ENCODE measurements around the gene CRELD2.

CRELD2 gene

GRCh38 chr22:49936973-49937757 is 18.7 kb downstream of the CRELD2 start:
- H3K4me3 ChIP-seq (ENCODE audit: control insufficient read depth, low read depth, low read length), result no peak overlapping the region
- no peak for DNase-seq (ENCODE audit: low read depth)
- TF ChIP-seq CTCF (conservative IDR thresholded peaks at IDR 0.05; ENCODE audit: control insufficient read depth, insufficient read depth, low read depth, low read length), result no peak

- H3K4me3 ChIP-seq (ENCODE audit: control insufficient read depth, low read depth, low read length), result no peak overlapping the region
- TF ChIP-seq CTCF (conservative IDR thresholded peaks at IDR 0.05; ENCODE audit: control insufficient read depth, insufficient read depth, low read depth, low read length), result no peak
- no peak for DNase-seq (ENCODE audit: low read depth)
Measured at GRCh38 chr22:49937758-49938564, 19.5 kb downstream of the CRELD2 start.

- TF ChIP-seq CTCF (conservative IDR thresholded peaks at IDR 0.05; ENCODE audit: control insufficient read depth, insufficient read depth, low read depth, low read length), result no peak
- DNase-seq (ENCODE audit: low read depth), result no peak
- H3K4me3 ChIP-seq (ENCODE audit: control insufficient read depth, low read depth, low read length), result no peak overlapping the region
Measured at GRCh38 chr22:49938565-49939136, 20.2 kb downstream of the CRELD2 start.

GRCh38 chr22:49941507-49942316 is 23.3 kb downstream of the CRELD2 start:
- DNase-seq (ENCODE audit: low read depth), result no peak
- TF ChIP-seq CTCF (conservative IDR thresholded peaks at IDR 0.05; ENCODE audit: control insufficient read depth, insufficient read depth, low read depth, low read length), result no peak
- no peak overlapping the region for H3K4me3 ChIP-seq (ENCODE audit: control insufficient read depth, low read depth, low read length)

GRCh38 chr22:49942565-49943404 is 24.4 kb downstream of the CRELD2 start:
- H3K4me3 ChIP-seq (ENCODE audit: control insufficient read depth, low read depth, low read length), result no peak overlapping the region
- no peak for TF ChIP-seq CTCF (conservative IDR thresholded peaks at IDR 0.05; ENCODE audit: control insufficient read depth, insufficient read depth, low read depth, low read length)

More at GRCh38 chr22:49942565-49943404, 24.4 kb downstream of the CRELD2 start:
- no peak for DNase-seq (ENCODE audit: low read depth)

Data from fibroblast of mammary gland (primary cell).